Activated naive CD4-positive, alpha-beta T cell treated with anti-CD3 and anti-CD28 coated beads, Interleukin-2, amount 10 ng/mL, durations not matched to agents 7 days and 5 days (primary cell): ENCODE data around the gene OTUB1.
"Not testable (repeated sequence)": the region's sequence is repeated elsewhere in the genome, so short reads cannot be mapped to it uniquely, and the experiment has no call there.

Experiments
- CTCF ChIA-PET: fragments of 350-600 bp; sonication (Branson Sonifier 250); formaldehyde crosslinking; loops from one replicate; lab custom pipeline; 2021; ENCODE audit warnings: antibody characterized with exemption; lab: Charles Lee
- DNase-seq: peaks from one replicate; pipeline ENCODE4 v3.0.0-alpha.2; 2020
- H3K27ac Mint-ChIP-seq: one replicate; pipeline ENCODE4 v1.8.0; 2021; ENCODE audit warnings: mild to moderate bottlenecking, moderate library complexity, mixed read lengths
- H3K27me3 Mint-ChIP-seq: one replicate; pipeline ENCODE4 v1.8.0; 2021; ENCODE audit warnings: mild to moderate bottlenecking, mixed read lengths
- H3K36me3 Mint-ChIP-seq: one replicate; pipeline ENCODE4 v1.8.0; 2021; ENCODE audit warnings: mixed read lengths
- H3K4me1 Mint-ChIP-seq: one replicate; pipeline ENCODE4 v1.8.0; 2021; ENCODE audit warnings: mixed read lengths
- H3K4me3 Mint-ChIP-seq: one replicate; pipeline ENCODE4 v1.8.0; 2021; ENCODE audit warnings: mild to moderate bottlenecking, moderate library complexity, mixed read lengths
- H3K9me3 Mint-ChIP-seq: one replicate; pipeline ENCODE4 v1.8.0; 2021; ENCODE audit warnings: mixed read lengths

Gene OTUB1

DNA sequence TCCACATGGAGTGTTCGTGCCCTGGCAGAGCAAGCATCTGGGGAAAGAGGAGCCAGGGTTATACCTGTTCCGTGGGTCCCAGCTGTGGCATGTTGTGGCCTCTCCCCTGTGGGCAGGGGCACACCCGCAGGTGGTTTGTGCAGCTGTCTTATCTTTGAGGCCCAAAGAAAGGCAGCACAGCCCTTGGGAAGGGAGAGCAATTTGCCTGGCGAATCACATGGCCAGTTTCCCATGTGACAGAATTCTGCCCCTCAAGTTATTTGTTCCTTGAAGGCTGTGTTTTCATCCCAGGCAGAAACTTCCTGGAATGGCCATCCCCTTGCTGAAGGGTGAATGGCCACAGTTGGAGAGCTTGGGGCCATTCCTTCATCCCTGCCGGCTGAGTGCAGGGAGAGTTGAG lies 28.2 kb upstream of the OTUB1 start:
- no peaks in the 10 kb centered on the region for H3K9me3 Mint-ChIP-seq
- CTCF ChIA-PET: interaction anchor here (1.2 to 1.8 kb wide), 3 partner anchors 8 to 52 kb away, joined by 3 to 8 read pairs (median 4); no protein-coding TSS in a partner anchor
- H3K27ac Mint-ChIP-seq: no peak overlapping the region
- no peak for DNase-seq
- peaks cover 34% of the 10 kb centered on the region for H3K4me1 Mint-ChIP-seq
- peaks cover 33% of the 10 kb centered on the region for H3K36me3 Mint-ChIP-seq
- no peak overlapping the region for H3K4me3 Mint-ChIP-seq
- peaks cover 4% of the 10 kb centered on the region for H3K27me3 Mint-ChIP-seq

DNA sequence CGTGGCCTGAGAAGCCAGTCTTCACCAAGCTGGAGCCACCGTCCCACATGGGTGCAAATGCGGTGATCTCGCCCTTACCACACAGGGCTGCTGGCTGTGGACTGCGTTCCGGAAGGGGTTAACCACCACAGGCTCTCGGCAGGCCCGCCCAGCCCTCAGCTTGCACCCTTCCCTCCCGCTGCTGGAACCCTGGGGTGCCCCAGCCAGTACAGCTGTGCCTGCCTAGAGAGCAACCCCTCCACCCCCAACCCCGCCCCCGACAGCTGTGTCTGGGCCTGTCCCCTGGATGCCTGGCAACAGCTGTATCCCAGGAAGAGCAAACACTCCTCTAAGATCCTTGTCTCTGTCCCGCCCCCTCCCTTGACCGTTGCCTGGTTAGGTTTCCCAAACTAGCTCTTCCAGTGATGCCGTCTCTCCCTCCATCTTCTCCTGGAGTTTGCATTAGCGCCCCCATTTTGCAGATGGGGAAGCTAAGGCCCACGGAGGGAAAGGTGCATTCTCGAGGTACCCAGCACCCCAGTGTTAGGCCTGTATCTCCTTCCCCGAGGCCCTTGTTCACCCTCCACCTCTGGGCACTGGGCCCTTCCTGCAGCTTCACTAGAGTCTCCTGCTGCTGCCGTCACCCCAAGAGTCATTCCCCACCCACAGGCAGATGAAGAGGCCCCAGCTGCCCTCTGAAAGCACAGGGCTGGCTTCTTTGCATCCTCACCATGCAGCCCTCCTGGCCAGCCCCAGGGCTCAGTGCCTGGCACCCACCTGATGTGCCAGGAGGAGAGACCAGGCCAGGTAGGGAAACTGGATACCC lies 24.4 kb upstream of the OTUB1 start:
- DNase-seq: peak; percentile 57
- Mint-ChIP-seq H3K9me3 (no peaks in the 10 kb centered on the region), H3K4me3 (no peak overlapping the region), H3K27me3 (peaks cover 4% of the 10 kb centered on the region), H3K36me3 (peaks cover 3% of the 10 kb centered on the region), H3K4me1 (peaks cover 26% of the 10 kb centered on the region), H3K27ac (no peak overlapping the region)
- CTCF ChIA-PET: interaction anchor here (1.0 to 3.2 kb wide), 4 partner anchors 11 to 124 kb away, joined by 3 to 12 read pairs (median 5); no protein-coding TSS in a partner anchor

DNA sequence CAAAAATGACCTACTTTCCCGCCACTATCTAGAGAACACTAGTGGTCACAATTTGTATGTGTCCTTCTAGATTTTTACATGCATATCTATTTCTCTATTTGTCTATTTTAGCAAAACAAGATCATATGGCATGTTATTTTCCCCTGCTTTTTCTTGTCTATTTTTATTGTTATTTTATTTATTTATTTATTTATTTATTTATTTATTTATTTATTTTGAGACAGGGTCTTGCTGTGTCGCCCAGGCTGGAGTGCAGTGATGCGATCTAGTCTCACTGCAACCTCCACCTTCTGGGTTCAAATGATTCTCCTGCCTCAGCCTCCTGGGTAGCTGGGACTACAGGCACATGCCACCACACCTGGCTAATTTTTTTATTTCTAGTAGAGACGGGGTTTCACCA lies 22.3 kb upstream of the OTUB1 start:
- DNase-seq, H3K27ac Mint-ChIP-seq, H3K27me3 Mint-ChIP-seq, H3K36me3 Mint-ChIP-seq, H3K4me3 Mint-ChIP-seq, H3K9me3 Mint-ChIP-seq: not testable (repeated sequence)
- CTCF ChIA-PET: interaction anchor here (2.5 kb wide), 1 partner anchor 127 kb away, joined by 6 read pairs; no protein-coding TSS in a partner anchor
- peaks cover 18% of the 10 kb centered on the region for H3K4me1 Mint-ChIP-seq

DNA sequence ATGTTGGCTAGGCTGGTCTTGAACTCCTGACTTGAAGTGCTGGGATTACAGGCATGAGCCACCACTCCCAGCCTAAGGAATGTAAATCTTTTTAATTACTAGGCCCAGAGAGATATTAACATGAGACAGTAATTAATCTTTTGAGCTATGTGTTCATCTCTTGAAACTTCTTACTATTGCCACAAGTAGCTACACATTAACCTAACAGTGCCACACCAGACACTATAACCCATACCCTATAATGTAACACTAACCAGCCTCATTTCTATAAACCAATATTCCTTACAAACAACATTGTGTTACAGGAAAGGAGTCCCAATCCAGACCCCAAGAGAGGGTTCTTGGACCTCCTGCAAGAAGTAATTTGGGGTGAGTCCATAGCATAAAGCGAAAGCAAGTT lies 19.8 kb upstream of the OTUB1 start:
- no peaks in the 10 kb centered on the region for H3K36me3 Mint-ChIP-seq
- CTCF ChIA-PET: interaction anchor here (1.1 kb wide), 1 partner anchor 129 kb away, joined by 3 read pairs; no protein-coding TSS in a partner anchor
- no peak for DNase-seq
- peaks cover 21% of the 10 kb centered on the region for H3K27me3 Mint-ChIP-seq
- no peaks in the 10 kb centered on the region for H3K9me3 Mint-ChIP-seq
- peaks cover 8% of the 10 kb centered on the region for H3K4me1 Mint-ChIP-seq
- no peak overlapping the region for H3K27ac Mint-ChIP-seq
- H3K4me3 Mint-ChIP-seq: no peak overlapping the region

DNA sequence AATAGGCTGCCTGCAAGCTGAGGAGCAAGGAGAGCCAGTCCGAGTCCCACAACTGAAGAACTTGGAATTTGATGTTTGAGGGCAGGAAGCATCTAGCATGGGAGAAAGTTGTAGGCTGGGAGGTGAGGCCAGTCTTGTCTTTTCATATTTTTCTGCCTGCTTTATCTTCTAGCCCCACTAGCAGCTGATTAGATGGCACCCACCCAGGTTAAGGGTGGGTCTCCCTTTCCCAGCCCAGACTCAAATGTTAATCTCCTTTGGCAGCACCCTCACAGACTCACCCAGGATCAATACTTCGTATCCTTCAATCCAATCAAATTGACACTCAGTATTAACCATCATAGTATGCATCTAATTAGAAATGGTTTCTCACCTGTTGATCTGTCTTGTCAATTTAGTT lies 16.8 kb upstream of the OTUB1 start:
- peaks cover 12% of the 10 kb centered on the region for H3K4me1 Mint-ChIP-seq
- H3K4me3 Mint-ChIP-seq: no peak overlapping the region
- DNase-seq: no peak
- no peaks in the 10 kb centered on the region for H3K9me3 Mint-ChIP-seq
- no peak overlapping the region for H3K27ac Mint-ChIP-seq
- CTCF ChIA-PET: no interaction called here
- H3K27me3 Mint-ChIP-seq: peaks cover 18% of the 10 kb centered on the region
- H3K36me3 Mint-ChIP-seq: peaks cover 6% of the 10 kb centered on the region

DNA sequence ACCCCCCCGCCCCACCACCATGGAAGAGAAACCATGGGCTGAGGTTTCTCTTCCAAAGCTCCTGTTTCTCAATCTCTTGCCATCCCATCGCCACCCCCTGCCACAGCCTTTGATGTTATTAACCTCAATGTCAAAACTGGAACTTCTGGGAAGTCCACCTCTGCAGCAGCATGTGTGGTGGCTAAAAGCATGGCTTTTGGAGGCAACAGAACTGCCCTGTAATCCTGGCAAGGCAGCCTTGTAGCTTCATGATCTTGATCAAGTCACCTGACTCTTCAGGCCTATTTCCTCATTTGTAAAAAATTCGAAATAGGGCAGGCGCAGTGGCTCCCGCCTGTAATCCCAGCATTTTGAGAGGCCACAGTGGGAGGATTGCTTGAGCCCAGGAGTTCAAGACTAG lies 15.3 kb upstream of the OTUB1 start:
- no peaks in the 10 kb centered on the region for H3K9me3 Mint-ChIP-seq
- CTCF ChIA-PET: no interaction called here

DNA sequence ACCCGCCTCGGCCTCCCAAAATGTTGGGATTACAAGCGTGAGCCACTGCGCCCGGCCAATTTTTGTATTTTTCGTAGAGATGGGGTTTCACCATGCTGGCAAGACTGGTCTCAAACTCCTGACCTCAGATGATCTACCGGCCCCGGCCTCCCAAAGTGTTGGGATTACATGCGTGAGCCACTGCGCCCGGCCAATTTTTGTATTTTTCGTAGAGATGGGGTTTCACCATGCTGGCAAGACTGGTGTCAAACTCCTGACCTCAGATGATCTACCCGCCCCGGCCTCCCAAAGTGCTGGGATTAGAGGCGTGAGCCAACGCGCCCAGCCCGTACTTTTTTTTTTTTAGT lies 12.4 kb upstream of the OTUB1 start:
- H3K36me3 Mint-ChIP-seq: peaks cover 28% of the 10 kb centered on the region
- H3K9me3 Mint-ChIP-seq, DNase-seq: not testable (repeated sequence)
- peaks cover 35% of the 10 kb centered on the region for H3K4me1 Mint-ChIP-seq
- peak overlapping the region; percentile 100 for H3K4me3 Mint-ChIP-seq
- H3K27me3 Mint-ChIP-seq: peaks cover 18% of the 10 kb centered on the region
- CTCF ChIA-PET: interaction anchor here (0.9 to 2.7 kb wide), 3 partner anchors 27 to 179 kb away, joined by 3 to 13 read pairs (median 4); no protein-coding TSS in a partner anchor
- H3K27ac Mint-ChIP-seq: peak overlapping the region; percentile 98

More for the DNA sequence above, 15.3 kb upstream of the OTUB1 start:
- no peak for DNase-seq
- no peak overlapping the region for H3K4me3 Mint-ChIP-seq
- no peak overlapping the region for H3K27ac Mint-ChIP-seq
- peaks cover 18% of the 10 kb centered on the region for H3K27me3 Mint-ChIP-seq
- H3K36me3 Mint-ChIP-seq: peaks cover 12% of the 10 kb centered on the region
- H3K4me1 Mint-ChIP-seq: peaks cover 17% of the 10 kb centered on the region

DNA sequence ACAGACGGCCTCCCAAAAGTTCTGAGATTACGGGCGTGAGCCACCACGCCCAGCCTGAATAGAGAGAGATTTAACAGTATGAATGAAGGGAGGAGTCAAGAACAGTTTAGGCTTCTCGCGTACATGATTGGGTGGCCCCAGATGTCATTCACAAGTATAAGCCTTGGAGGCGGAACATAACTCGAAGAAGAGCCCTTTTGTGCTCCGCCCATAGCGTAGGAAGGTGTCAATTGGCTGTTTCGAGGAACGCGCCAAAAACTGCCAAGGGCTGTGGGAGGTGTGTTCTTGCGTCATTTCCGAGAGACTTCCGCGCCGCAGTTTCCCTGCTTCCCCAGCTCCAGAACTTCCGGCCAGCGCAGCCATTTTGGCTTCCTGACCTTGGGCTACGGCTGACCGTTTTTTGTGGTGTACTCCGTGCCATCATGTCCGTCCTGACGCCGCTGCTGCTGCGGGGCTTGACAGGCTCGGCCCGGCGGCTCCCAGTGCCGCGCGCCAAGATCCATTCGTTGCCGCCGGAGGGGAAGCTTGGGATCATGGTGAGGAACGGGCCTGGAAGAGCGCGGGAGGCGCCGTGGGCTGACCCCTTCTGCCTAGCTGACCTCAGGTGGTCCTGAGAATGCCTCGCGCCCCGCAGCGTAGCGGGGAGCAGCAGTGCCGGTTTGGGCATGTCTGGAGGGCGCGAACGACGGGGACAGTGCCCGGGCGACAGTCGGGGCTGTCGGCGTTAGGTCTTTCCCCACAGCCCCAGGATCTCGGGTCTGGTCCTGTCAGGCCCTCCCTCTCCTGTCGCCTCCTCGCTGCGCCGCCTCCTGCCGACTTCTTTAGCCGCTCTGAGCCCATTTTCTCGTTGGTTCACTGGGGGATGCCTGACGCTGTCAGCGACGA lies 11.7 kb upstream of the OTUB1 start, which contains the start of gene COX8A:
TSS of gene COX8A (plus strand) at position 362 of the 885 bp plus-strand sequence. CDS start at position 423, 61 bp downstream.
- Mint-ChIP-seq H3K4me3 (peak within 1 kb of the TSS; percentile 100), H3K4me1 (peaks cover 35% of the 10 kb centered on the region), H3K9me3 (no peaks in the 10 kb centered on the region), H3K27ac (peak within 1 kb of the TSS; percentile 98), H3K27me3 (peaks cover 15% of the 10 kb centered on the region), H3K36me3 (peaks cover 31% of the 10 kb centered on the region)
- peak; percentile 98 for DNase-seq
- CTCF ChIA-PET: interaction anchor here (0.9 to 2.7 kb wide), 4 partner anchors 25 to 178 kb away, joined by 3 to 13 read pairs (median 4); no protein-coding TSS in a partner anchor

DNA sequence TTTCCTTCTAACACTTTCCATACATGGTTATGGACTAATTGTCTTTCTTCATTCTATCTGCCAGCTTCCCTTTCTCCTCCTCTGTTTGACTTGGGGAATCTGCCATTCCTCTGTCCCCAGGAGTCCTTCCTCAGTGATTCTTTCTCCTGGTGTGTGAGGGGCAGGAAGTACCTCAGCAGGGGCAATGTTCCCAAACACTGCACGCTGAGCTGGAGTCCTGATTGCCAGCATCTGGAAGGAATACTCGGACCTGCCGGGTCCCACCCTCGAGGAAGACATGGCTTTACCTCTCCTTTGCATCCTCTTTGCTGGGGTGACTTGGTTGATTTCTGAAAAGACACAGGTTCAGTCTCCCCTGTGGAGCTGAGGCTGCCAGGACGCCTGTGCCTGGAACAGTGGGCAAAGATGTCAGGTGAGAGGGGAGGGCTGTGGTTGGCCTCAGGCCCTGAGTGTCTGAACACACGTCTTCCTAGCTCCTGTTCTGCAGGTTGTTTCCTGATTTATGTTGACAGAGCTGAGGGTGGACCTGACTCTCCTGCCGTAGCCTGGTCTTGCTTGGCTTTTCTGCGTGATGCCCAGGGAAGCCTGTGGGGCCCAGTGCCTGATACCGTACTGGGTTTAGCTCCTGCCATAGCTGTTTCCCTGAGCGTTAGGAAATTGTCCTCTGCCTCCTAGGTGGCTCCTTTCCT lies 7.5 kb upstream of the OTUB1 start:
- no peak for DNase-seq
- H3K4me3 Mint-ChIP-seq: no peak overlapping the region
- H3K4me1 Mint-ChIP-seq: peaks cover 42% of the 10 kb centered on the region
- no peaks in the 10 kb centered on the region for H3K27me3 Mint-ChIP-seq
- H3K9me3 Mint-ChIP-seq: no peaks in the 10 kb centered on the region
- H3K27ac Mint-ChIP-seq: no peak overlapping the region
- CTCF ChIA-PET: interaction anchor here (1.0 kb wide), 1 partner anchor 142 kb away, joined by 4 read pairs; no protein-coding TSS in a partner anchor
- peaks cover 31% of the 10 kb centered on the region for H3K36me3 Mint-ChIP-seq

DNA sequence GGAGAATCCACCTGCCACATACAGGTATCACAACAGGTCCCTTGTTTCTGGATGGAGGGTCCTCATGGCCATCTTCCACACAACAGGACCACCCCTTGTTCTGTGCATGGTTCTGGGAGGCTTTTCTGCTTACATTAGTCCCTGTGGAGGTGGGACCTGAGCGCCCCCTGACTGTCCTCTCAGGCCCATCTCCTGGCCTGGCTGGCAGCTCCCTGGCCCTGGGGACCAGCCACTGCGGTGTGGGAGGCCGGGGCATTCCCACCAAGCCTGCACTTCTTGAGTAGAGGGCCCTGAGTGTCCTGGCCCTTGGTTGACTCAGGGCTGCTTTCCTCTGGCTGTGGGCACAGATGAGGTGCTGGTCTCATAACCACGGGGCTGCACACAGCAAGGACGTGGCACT lies 6.8 kb upstream of the OTUB1 start:
- Mint-ChIP-seq H3K4me3 (no peak overlapping the region), H3K36me3 (peaks cover 25% of the 10 kb centered on the region), H3K27me3 (no peaks in the 10 kb centered on the region), H3K9me3 (no peaks in the 10 kb centered on the region), H3K27ac (no peak overlapping the region), H3K4me1 (peaks cover 39% of the 10 kb centered on the region)
- DNase-seq: no peak
- CTCF ChIA-PET: interaction anchor here (1.0 kb wide), 1 partner anchor 143 kb away, joined by 4 read pairs; no protein-coding TSS in a partner anchor

DNA sequence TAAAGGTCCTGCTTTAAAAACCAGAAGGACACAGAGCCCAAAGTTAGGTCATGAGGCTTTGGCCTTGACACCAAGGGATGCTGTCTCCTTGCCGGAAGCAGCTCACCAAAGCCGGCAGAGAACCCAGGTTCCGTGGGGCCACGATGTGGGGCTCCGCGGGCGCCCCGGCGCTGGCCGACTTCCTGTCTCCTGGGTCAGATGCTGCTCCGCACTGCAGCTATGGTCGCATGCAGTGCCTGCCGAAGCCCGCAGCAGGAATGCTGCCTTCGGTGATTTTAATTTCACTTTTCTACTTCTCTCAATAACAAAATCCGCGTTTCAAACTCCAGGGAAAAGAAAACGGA lies 454 bp upstream of the OTUB1 start:
- H3K27me3 Mint-ChIP-seq: no peaks in the 10 kb centered on the region
- H3K9me3 Mint-ChIP-seq: no peaks in the 10 kb centered on the region
- peak overlapping the region; percentile 97 for H3K27ac Mint-ChIP-seq
- CTCF ChIA-PET: no interaction called here
- DNase-seq: peak; percentile 84
- H3K36me3 Mint-ChIP-seq: peaks cover 28% of the 10 kb centered on the region
- peak overlapping the region; percentile 99 for H3K4me3 Mint-ChIP-seq
- H3K4me1 Mint-ChIP-seq: peaks cover 43% of the 10 kb centered on the region

DNA sequence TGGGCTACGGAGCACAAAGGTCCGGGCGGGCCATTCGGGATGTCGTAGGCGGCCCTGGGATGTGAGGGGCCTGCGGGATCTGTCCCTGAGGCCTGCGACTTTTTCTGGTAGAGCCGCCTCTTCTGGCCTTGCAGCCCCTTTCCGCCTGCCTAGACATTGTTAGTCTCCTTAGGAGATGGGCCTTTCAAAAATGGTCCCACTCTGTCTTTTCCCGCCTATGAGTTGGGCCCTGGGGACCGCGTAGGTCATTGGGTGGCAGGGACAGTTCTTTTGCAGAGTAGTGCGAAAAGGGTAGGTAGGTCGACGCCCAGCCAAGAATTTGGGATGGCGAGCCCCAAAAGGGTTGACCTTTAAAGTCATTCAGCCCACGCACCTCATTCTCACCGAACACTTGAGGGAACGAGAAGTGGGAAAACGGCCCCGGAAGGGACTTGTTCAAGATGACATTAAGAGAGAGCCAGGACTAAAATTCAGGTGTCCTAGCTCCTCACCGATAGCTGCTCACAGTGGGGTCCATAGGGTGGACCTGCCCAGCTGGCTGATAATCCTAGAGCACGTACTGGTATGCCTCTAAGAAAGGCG lies 785 bp downstream of the OTUB1 start:
- DNase-seq: no peak
- Mint-ChIP-seq H3K4me1 (peaks cover 43% of the 10 kb centered on the region), H3K27me3 (no peaks in the 10 kb centered on the region), H3K36me3 (peaks cover 38% of the 10 kb centered on the region), H3K9me3 (no peaks in the 10 kb centered on the region), H3K4me3 (peak overlapping the region; percentile 72), H3K27ac (peak overlapping the region; percentile 49)
- CTCF ChIA-PET: interaction anchor here (1.5 to 2.0 kb wide), 2 partner anchors 14 to 149 kb away, joined by 3 to 10 read pairs; no protein-coding TSS in a partner anchor

DNA sequence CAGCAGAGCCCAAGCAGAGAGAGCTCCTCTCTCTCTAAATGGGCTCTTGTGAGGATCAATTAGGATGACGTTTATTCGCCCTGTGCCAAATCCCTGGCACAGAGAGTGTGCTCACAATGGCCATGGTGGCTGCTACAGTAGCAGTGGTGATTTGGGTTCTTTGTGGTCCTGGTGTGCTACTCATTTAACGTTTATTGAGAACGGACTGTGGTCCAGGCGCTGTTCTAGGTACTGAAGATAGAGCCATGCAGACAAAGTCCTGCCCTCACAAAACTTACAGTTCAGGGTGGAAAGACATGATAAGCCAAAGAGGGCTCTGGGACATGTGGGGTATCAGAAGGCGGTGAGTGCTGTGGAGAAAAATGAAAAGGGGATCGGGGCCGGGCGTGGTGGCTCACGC lies 5.3 kb downstream of the OTUB1 start:
- Mint-ChIP-seq H3K9me3 (no peaks in the 10 kb centered on the region), H3K27ac (no peak overlapping the region), H3K4me3 (no peak overlapping the region), H3K27me3 (no peaks in the 10 kb centered on the region), H3K4me1 (peaks cover 40% of the 10 kb centered on the region), H3K36me3 (peaks cover 49% of the 10 kb centered on the region)
- CTCF ChIA-PET: no interaction called here
- no peak for DNase-seq
